Amygdala (tissue), 56 donors: ENCODE measurements around the gene CADPS.
A peak's percentile ranks its signal among the peaks of the same experiment; 100 is the strongest.

Experiments
- DNase-seq, 56 donors: peaks; one replicate each; lab custom pipeline; 2025; lab: John Stamatoyannopoulos, UW

CADPS gene

GRCh38 chr3:62655056-62655690 is 220.0 kb downstream of the CADPS start:
- DNase-seq = no peak

GRCh38 chr3:62653796-62654195 is 221.4 kb downstream of the CADPS start:
- no peak for DNase-seq

- no peak for DNase-seq
These were observed 227.5 kb downstream of the CADPS start for GRCh38 chr3:62647711-62648110.

- no peak for DNase-seq
These were observed 230.7 kb downstream of the CADPS start for GRCh38 chr3:62644493-62644892.

- no peak for DNase-seq
These were observed 236.9 kb downstream of the CADPS start for GRCh38 chr3:62638316-62638715.

GRCh38 chr3:62636235-62636826 is 238.9 kb downstream of the CADPS start:
- peak in 1 of 56 donors; percentile 9 for DNase-seq

- DNase-seq = no peak
These were observed 242.5 kb downstream of the CADPS start for GRCh38 chr3:62632510-62633294.

- DNase-seq = no peak
These were observed 243.7 kb downstream of the CADPS start for GRCh38 chr3:62631488-62631887.

- no peak for DNase-seq
These were observed 244.6 kb downstream of the CADPS start for GRCh38 chr3:62630664-62631063.

GRCh38 chr3:62625268-62625667 is 249.9 kb downstream of the CADPS start:
- no peak for DNase-seq

- DNase-seq = no peak
These were observed 251.0 kb downstream of the CADPS start for GRCh38 chr3:62624185-62624584.

GRCh38 chr3:62622553-62623174 is 252.6 kb downstream of the CADPS start:
- peak in 6 of 56 donors; percentile 4 to 35 (median 26) for DNase-seq

GRCh38 chr3:62621925-62622324 is 253.3 kb downstream of the CADPS start:
- no peak for DNase-seq

GRCh38 chr3:62621176-62621575 is 254.0 kb downstream of the CADPS start:
- DNase-seq = no peak

GRCh38 chr3:62615258-62615849 is 259.9 kb downstream of the CADPS start:
- DNase-seq = no peak

- DNase-seq = no peak
These were observed 260.7 kb downstream of the CADPS start for GRCh38 chr3:62614527-62614926.

GRCh38 chr3:62611541-62612240 is 263.5 kb downstream of the CADPS start:
- no peak for DNase-seq

- peak in 1 of 56 donors; percentile 5 for DNase-seq
These were observed 267.8 kb downstream of the CADPS start for GRCh38 chr3:62607287-62608029.

- no peak for DNase-seq
These were observed 269.7 kb downstream of the CADPS start for GRCh38 chr3:62605413-62606068.
